HG02763 (cell line): ENCODE measurements around the gene ADRA2B.
"Not testable (repeated sequence)": the region's sequence is repeated elsewhere in the genome, so short reads cannot be mapped to it uniquely, and the experiment has no call there.

Source experiments
- ATAC-seq: cut with Tn5 transposase; IDR thresholded peaks from one replicate; pipeline ENCODE4 v1.9.1; 2021; ENCODE audit warnings: mild to moderate bottlenecking, moderate library complexity; ENCODE audit not compliant: unreplicated experiment

ADRA2B gene

DNA sequence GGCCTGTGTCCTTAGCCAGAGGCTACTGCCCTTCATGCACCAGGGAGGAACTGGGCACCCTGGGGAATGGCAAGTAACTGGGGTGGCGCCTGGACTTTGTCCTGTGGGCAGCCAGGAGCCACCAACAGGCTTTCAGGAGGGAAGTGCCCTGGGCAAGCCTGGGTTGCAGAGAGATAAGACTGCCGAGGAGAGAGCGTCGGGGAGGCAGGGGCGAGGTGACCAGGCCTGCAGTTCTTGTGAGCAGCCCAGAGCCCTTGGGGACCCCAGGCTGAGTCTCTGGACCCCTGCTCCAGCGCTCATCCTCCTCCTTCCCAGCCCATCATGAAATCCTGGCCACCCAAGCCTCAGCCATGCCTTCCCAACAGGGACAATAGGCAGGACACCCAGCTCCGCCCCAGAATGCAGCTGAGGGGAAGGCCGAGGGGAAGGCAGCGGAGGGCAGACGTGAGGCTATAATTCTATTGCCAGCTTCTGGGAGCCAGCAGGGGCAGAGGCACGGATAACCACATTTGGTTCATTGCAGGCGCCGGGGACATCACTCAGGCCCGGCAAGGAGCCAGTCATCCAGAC lies 25.1 kb downstream of the ADRA2B start:
- ATAC-seq: no peak

DNA sequence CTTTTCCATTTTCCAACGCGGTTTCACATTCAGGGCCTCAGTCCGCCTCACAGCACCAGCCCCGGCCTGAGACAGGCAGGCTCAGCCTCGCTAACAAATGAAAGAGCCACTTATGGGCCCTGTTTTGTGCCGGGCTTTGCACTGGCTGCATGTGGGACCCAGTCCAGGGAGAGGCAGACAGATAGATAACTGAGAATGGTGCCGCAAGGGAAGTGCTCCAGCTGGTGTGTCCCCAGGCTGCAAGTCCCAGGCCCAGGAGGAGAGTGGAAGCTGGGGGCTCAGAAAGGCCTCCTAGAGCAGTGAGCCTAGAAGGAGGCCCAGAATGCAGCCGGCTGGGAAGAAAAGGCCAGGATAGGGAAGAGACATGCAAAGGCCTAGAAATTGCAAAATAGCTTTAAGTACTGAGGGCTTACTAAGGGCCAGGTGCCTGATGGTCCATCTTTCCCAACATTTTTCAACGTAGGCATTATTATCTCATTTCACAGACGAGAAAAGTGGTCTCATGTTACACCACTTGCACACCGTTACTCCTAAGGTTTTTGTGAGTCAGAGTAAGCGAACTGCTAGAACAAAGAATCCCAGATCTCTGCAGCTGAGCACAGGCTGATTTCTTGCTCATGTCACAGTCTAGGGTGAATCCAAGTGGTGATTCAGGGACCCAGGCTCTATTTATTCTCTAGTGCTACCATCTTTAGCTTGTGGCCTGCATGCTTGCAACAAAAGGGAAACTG lies 26.0 kb downstream of the ADRA2B start:
- no peak for ATAC-seq

DNA sequence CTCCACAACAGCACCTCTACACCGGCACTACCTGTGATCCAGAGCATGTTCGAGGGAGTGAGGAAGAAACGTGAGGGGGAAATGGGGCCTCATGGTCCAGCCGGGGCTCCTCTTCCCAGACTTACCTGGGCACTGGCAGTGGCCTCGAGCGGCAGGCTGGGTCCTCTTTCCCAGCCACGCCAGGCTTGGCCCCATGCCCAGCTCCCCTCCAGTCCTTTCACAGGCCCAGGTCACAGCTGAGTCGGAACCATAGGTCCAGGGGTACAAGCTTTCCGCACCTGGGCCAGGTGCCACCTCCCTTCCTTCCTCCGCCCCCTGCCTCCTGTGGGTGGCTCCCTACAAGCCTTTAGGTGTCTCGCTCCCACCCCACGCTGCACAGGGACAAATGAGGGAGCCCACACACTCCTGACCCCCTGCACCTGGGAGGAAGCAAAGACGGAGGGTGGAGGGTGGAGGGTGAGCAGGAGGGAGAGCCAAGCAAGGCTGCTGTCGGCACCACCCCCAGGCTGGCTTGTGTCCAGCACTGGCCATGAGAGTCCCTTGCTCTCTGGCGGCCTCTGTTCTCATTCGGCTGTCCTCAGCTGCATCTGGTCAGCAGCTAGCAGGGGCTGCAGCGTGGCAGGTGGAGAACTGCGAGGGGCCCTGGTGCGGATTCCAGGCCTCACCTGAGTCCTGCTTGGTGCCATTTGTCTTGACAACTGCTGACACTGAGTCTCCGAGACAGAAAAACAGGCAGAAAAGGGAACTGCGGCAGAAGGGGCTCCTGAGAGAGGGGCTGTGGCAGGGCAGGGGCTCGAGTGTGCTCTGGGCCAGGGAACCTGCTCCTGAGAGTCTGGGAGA lies 26.8 kb downstream of the ADRA2B start:
- no peak for ATAC-seq

DNA sequence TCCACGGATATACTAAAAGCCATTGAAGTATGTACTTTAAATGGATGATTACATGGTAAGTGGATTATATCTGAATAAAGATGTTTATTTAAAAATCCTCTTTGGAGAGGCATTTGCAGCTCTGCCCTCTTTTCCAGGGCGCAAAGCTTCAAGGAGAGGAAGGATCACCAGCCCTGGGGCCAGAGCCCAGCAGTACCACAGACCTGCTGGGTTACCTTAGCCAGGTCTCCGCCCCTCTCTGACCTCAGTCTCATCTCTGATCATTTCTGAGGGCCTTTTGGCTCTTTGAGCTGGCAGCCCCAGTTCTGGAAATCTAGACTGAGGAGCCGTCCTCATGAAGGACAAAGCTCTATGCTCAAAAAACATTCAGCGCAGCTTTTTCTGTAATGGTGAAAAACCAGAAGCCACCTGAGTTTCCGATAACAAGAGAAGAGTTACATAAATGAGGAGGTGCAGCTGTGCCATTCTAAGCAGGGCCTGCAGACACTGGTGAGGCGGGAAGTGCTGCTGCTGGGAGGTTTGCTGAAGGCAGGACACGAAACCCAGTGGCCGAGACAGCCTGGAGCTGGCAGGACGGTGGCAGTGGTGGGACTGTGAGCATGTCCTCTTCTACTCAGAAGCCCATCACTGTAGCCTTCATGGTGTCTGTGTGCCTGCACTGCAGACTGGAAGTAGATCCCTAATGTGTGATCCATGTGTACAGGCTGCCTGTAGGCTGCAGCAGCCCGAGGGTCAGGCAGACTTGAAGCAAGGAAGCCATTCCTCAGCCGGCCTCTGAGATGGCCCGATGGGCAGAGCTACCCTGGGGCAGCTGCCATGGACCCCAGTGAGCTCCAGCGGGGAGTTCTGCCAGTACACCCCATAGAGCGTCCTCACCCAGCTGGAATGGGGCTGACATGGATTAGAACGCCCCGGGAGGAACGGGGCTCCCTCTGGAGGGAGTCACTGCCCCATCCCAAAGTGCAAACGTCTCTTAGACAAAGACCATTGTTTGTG lies 27.7 kb downstream of the ADRA2B start:
- ATAC-seq: no peak

DNA sequence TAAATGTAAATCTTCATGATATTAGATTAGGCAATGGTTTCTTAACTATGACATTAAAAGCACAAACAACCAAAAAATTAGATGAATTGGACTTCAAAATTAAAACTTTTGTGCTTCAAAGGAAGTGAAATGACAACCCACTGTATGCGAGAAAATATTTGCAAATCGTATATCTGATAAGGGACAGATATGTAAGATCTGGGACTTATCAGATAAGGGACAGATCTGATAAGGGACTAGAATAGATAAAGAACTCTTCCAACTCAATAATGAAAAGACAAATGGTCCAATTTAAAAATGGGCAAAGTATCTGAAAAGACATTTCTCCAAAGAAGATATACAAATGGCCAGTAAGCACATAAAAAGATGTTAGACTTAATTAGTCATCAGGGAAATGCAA lies 29.2 kb downstream of the ADRA2B start:
- no peak for ATAC-seq

DNA sequence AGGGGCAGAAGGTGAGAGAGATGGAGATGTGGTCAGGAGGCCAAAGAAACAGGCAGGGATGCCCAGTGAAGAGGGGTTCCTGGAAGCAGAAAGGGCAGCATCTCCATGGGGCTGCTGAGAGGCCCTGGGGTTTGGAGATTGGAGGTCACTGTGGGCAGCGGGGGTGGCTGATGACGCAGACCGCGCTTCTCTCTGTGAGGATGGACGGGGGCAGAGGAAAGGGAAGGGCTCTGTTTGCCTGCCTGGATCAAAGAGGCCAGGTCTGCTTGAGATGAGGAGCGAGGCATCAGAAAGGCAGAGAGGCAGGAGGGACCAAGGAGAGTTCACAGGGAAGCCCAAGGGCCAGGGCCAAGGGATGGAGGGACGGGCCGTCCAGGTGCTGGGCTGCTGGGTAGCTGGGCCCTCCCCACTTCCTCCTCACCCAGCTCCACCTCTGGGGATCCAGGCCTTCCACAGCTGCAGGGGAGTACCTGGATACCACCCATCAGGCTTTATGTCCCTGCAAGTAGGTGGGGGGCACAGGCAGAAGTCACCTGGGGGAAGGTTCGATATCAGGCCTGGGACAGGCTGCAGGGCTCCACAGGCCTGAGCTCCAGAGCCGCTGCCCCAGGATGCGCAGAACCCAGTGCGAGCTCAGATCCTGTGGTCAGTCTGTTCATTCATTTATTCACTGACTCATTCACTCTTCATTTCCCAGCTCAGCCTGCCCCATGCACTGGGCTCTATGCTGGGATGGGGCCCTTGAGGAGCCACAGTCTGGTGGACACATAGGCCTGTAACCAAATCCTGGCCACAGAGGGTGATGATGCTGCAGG lies 30.6 kb downstream of the ADRA2B start:
- no peak for ATAC-seq

DNA sequence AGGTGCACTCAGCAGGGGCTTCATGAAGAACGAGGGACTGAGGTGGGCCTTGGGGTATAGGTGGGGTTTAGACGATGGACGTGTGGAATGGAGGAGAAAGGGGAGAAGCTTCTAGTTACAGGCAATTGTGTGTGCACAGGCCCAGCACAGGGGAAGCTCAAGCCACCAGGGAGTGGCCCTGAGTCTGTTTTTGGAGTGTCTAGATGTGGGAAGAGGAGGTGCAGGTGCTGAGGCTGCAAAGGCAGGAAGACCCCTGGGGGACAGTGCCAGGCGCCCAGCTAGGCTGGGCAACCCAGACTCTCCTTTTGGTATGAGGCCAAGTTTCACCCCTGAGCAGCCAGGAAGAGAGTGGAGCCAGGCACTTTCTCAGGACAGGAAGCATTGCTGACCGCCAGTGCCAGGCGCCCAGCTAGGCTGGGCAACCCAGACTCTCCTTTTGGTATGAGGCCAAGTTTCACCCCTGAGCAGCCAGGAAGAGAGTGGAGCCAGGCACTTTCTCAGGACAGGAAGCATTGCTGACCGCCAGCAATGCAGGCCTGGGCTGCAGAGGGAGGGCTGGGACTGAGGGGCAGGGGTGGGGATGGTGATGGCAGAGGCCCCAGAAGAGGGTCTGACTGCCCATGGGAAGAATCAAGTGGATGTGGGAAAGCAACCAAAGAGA lies 31.4 kb downstream of the ADRA2B start:
- not testable (repeated sequence) for ATAC-seq

DNA sequence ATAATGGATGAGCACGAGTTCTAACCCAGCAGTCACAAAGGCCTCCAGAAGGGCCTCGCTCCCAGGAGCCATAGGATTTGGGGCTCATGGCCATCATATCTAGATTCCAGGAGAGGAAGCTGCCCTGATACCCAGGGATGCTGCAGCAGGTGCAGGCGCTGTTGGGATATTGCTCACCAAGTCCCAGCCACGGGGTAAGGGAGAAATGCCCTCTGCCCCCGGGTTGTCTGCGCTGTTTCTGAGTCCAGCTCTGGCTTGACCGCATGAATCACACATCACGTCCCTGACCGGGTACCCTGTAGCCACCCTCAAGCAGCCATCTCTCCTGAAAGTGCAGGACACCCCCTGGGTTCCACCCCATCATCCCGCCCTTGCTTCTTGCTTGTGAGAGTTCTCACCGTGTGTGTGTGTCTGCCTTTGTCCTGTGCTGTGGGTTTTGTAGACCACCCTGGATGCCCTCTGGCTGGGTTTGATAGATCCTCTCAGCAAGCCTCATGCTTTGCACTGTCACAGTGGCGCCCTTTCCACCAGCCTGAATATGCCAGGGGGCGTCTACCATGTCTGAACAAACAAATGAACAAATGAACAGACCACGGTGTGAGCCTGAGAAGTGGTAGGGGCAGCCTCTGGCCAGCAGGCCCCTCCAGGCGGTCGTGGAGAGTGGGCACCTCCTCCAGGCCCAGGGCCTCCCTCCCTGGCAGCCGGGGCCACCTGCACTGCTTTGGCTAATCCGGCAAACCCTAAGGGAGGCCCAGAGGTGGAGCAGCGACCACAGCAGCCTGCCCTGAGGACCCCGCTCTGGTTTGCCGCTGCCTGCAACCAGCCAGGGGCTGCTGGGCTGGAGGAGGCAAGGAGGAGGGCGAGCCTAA lies 32.1 kb downstream of the ADRA2B start:
- no peak for ATAC-seq

DNA sequence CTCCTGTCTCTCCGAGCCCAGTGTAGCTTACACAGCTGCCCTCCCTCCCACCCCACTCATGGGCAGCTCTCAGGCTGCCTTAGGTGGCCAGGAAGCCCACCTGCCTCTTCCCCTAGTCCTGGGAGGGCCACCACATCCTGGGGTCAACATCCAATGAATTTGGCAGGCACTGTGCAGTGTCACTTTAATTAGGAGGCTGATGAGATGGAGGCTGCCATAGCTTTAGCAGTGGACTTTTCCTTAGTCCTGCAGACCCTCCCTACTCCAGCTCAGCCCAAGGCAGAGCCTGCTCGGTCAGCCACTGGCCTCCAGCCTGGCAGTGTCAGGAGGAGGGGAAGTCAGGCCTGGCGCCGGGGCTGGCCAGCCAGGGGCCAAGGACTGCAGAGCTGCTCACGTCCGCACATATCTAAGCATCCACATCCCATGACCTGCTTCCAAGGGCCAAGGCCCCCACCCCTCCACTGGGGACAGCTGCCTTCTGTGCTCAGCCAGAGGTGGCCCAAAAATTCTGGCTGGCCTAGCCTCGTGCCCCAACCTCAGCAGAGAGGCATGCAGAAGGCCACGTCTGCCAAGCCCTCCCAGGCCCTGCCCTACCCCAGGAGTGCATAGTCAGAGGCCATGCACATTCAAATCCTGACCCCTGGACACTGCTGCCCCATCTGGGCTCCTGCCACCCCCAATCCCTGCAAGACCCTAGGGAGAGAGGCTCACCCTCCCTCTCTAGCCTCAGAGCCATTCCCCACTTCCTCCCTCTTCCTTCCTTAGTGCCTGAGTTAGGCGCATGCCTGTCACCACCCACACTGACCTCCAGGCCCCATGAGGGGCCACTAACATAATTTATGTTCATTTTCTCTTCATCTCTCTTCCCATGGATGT lies 33.1 kb downstream of the ADRA2B start:
- ATAC-seq: no peak

DNA sequence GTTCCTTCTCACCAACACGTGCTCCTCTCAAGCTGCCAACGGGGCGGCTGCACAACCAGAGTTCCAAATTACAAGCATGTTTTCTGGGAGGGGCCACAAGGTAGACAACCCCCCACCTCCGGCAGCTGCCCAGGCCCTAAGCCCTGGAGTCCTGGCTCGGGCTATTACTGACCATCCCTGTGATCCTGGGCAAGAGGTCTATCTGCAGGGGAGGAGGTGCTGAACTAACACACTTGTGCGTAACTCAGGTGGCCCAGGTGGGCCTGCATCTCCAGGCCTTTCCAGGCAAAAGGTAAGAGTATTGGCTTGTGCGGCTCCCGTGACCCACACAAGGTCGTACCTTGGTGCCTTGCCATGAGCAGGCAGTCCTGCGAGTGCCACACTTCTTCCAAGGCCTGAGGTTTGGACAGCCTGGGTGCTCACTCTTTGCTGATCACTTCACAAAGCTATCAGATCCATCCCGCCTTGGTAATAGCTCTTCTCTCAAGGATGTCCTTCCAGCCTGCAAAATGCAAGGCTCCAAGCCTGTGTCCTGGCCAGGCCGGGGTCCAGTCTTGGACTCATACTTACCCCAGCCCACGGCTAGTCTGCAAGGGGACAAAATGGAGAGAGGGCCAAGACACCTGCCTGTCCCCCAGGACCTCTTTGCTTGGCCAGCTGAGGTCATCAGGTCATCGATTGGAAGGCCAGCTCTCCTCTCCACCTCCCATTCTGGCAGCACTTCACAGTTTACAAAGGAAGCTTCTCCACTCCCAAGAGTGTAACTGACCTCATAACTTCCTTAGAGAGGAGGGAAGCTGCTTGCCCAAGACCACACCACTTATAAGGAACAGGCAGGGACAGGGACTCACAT lies 33.9 kb downstream of the ADRA2B start:
- no peak for ATAC-seq

DNA sequence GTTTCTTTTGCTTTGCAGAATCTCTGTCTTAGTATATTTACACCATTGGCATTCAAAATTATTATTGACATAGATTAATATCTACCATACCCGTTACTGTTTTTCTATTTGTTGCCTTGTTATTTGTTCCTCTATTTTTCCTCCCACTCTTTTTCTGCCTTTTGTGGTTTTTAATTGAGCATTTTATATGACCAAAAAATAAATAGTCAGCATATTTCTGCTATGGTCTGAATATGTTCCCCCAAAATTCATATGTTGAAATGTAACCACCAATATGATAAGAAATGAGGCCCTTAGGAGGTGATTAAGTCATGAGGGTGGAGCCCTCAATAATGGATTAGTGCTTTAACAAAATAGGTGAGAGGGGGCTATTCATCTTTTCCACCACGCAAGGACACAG lies 35.3 kb downstream of the ADRA2B start:
- no peak for ATAC-seq

DNA sequence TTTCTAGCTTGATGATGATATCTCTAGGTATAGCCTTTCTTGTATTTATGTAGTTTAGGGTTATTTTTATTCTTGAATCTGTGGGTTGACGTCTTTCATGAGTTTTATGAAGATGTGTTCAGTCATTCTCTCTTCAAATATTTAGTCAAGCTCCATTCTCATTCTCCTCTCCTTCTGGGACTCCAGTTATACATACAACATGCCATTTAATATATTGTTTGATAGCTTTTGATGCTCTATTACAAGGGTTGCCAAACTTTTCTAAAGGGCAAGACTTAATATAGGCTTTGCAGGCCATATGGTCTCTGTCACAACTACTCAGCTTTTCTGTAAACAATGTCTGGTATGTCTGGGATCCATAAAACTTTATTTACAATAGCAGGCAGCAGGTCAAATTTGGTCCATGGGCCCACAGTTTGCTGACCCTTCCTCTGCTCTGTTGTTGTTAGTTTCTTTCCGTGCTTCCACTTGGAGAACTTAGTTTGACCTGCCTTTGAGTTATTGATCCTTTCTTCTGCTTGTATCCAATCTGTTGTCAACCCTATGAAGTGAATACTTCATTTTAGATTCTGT lies 41.1 kb downstream of the ADRA2B start:
- no peak for ATAC-seq

DNA sequence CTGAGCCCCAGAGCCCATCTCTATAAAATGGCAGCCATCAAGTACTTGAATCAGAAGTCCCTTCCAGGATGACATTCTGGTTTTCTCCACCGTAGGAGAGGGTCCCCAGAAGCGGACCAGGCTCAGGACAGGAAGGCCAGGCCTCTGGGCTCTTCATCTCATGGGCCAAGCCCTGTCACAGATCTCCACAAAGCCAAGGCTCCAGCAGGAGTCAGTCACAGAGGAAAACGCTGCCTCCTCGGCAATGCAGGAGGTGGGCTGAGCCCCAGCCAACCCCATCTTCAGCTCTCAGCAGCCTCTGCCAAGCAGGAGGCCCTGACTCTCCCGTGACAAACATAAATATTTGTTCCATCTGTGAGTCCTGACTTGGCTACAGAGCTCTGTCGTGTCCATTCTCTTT lies 42.2 kb downstream of the ADRA2B start:
- ATAC-seq: no peak

DNA sequence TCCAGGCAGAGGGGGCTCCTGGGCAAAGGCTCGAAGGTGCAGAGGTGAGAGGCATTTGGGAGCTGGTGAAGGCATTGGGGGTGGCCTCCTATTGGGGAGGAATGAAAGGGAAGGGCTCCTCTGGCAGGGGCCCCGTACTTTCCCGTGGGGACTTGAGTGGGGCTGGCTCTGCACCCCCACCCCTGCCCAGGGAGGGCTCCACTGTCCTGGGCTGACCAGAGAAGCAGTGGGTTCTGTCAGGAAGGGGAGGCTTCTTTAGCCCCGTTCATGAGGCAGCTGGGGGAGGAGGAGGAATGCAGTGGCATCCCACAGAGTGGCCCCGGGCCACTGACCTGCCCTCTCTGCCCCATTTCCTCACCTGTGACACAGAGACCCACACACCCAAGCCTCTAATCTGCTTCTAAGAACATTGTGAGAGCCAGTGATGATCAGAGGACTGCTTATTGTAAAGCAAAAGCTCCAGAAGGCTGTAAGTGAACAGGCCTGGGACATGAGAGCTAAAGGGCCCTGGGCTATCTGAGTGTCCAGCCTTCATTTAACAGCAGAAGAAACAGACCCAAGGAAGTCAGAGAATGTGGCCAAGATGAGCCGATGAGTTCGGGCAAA lies 43.1 kb downstream of the ADRA2B start:
- ATAC-seq: no peak

DNA sequence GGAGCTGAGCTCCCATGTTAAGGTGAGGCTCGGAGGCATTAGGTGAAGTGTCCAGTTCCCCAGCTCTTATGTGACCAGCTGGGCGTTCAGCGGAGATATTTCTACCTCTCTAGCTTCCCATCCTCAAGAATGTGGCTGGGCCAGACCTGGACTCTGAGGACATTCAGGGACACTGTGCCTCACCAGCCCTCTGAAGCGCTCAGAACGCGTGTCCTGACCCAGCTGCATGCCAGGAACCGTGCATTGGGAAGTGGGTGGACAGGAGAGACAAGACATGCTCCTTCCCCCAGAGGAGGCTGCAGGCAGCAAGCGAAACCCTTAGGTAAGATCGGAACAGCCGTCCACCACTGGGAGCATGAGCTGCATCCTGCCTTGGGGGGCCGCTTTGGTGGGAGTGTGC lies 43.6 kb downstream of the ADRA2B start:
- no peak for ATAC-seq

DNA sequence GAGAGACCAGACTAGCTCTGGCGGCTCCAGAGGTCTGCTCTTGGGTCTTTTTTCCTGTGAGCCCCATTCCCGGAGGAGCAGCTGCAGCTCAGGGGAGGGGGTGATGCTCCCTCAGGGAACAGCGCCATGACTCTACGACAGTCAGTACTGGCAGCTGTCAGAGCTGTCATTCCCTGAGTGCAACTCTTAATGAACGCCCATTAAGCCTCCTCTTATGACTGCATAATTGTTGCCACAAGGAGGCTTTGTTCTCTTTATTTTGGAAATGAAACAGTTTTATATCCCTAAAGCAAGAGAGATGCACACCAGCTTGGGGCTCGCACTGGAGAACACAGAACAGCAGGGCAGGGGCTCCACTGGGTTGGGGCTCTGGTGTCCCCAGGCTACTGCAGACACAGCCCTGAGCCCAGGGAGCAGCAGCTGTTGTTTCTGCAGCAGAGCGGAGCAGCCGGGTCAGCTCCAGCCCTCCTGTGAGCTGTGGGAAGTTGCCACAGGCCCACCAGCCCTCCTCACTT lies 44.3 kb downstream of the ADRA2B start:
- ATAC-seq: not testable (repeated sequence)
